Measurements from ENCODE around the gene ITGA2B. TPM values are rescaled to one million over a fixed set of nuclear protein-coding genes. Genes with fewer than 3 reads are reported as not detected.

ITGA2B gene
- total RNA-seq, 2 donors from 2014 or later, result 1.0 to 2.6 TPM

GRCh38 chr17:44323359-44324091, 65.9 kb downstream of the ITGA2B start:
- no peak for TF ChIP-seq CTCF (IDR thresholded peaks at IDR 0.05)
- H3K4me3 ChIP-seq, result peak overlapping the region; percentile 90 to 97
- H3K36me3 ChIP-seq, result peaks cover 27% of the 10 kb centered on the region
- H3K27me3 ChIP-seq, result no peaks in the 10 kb centered on the region
- H3K27ac ChIP-seq, result peak overlapping the region in 1 of 2 donors; percentile 92
- peaks cover 0 to 29% of the 10 kb centered on the region in 2 donors for H3K4me1 ChIP-seq
- no peaks in the 10 kb centered on the region for H3K9me3 ChIP-seq
- DNase-seq (ENCODE audit: low spot score), result no peak

- no peak overlapping the region for H3K4me3 ChIP-seq
- H3K36me3 ChIP-seq, result peaks cover 27% of the 10 kb centered on the region
- H3K27ac ChIP-seq, result no peak overlapping the region
- peaks cover 0 to 29% of the 10 kb centered on the region in 2 donors for H3K4me1 ChIP-seq
- no peak for TF ChIP-seq CTCF (IDR thresholded peaks at IDR 0.05)
- no peaks in the 10 kb centered on the region for H3K27me3 ChIP-seq
- no peaks in the 10 kb centered on the region for H3K9me3 ChIP-seq
- no peak for DNase-seq (ENCODE audit: low spot score)
Observed at GRCh38 chr17:44322236-44322895, 67.1 kb downstream of the ITGA2B start.

Other genes with a start within 250 kb of the ITGA2B start
- under 1 TPM; 0.59 to 0.94 TPM for gene HROB, start 247.7 kb downstream of the ITGA2B start, total RNA-seq
- 1 to 10 TPM; 8.3 TPM for gene ASB16, start 218.9 kb downstream of the ITGA2B start, total RNA-seq
- gene TMUB2, start 202.7 kb downstream of the ITGA2B start, total RNA-seq, result 10 to 100 TPM; 26.4 to 26.6 TPM
- 10 to 100 TPM; 24.5 to 38.9 TPM for gene ATXN7L3, start 189.8 kb downstream of the ITGA2B start, total RNA-seq
- gene UBTF, start 170.0 kb downstream of the ITGA2B start, total RNA-seq, result 10 to 100 TPM; 39.3 to 42.3 TPM
- gene SLC4A1, start 121.5 kb downstream of the ITGA2B start, total RNA-seq, result 1 to 10 TPM in 1 of 2 donors, under 1 TPM in 1; 0.47 to 1.1 TPM
- gene RUNDC3A, start 81.0 kb downstream of the ITGA2B start, total RNA-seq, result 1 to 10 TPM; 1.7 to 4.5 TPM
- 10 to 100 TPM; 60.4 to 83.3 TPM for gene SLC25A39, start 64.8 kb downstream of the ITGA2B start, total RNA-seq
- gene GRN, start 44.3 kb downstream of the ITGA2B start, total RNA-seq, result 100 to 1,000 TPM; 258 to 290 TPM
- 1 to 10 TPM; 2.4 to 3.3 TPM for gene FAM171A2, start 25.8 kb downstream of the ITGA2B start, total RNA-seq
- gene GPATCH8, start 113.8 kb upstream of the ITGA2B start, total RNA-seq, result 10 to 100 TPM; 21.3 to 26.4 TPM
- gene FZD2, start 167.8 kb upstream of the ITGA2B start, total RNA-seq, result 1 to 10 TPM; 1.9 to 4.0 TPM

Measured in right atrium auricular region (tissue), 2 donors.